GM12801 (cell line): ENCODE measurements around the gene SF1.

Source experiments
- CTCF ChIP-seq: IDR thresholded peaks from one replicate; pipeline ENCODE4 v1.5.1; 2011; ENCODE audit warnings: control low read depth; ENCODE audit not compliant: insufficient read length; ENCODE audit errors: extremely low read depth

SF1 gene

DNA sequence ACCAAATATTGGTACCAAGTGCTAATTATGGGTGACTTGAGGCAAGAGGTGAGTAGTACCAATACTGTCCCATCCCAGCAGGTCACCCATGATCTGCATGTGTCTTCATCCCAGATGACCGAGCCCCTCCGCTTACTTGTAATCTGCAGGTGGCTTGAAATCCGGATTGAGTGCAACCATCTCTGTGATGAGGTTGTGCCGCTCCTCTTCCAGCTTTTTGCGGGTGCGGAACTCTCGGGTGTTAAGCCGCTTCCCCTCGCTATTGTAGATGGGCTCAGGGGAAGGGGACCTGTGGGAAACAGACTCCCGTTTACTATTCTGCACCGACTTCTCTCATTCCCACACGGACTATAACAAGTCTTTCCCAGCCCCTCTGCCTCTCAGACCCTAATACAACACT lies 8.2 kb downstream of the SF1 start:
- TF ChIP-seq CTCF = no peak

DNA sequence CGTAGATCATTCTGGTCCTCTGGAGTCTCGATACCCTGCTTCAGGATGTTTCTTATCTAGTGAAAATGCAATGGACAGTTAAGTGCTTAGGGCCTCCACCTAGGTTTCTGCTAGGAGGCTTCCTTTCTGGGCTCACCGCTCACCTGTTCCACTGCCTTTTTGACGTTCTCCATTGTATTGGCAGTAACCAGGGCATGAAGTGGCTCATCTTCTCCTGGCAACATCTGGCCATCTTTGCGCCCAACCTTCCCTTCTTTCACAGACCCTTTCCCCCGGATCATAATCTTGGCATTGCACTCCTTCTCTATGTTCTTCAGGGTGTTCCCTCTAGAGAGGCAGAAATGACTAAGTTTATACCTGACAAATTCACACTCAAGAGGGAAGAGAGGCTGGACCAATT lies 9.1 kb downstream of the SF1 start:
- TF ChIP-seq CTCF = no peak

GRCh38 chr11:64768300-64768694 lies 10.0 kb downstream of the SF1 start:
- no peak for TF ChIP-seq CTCF

DNA sequence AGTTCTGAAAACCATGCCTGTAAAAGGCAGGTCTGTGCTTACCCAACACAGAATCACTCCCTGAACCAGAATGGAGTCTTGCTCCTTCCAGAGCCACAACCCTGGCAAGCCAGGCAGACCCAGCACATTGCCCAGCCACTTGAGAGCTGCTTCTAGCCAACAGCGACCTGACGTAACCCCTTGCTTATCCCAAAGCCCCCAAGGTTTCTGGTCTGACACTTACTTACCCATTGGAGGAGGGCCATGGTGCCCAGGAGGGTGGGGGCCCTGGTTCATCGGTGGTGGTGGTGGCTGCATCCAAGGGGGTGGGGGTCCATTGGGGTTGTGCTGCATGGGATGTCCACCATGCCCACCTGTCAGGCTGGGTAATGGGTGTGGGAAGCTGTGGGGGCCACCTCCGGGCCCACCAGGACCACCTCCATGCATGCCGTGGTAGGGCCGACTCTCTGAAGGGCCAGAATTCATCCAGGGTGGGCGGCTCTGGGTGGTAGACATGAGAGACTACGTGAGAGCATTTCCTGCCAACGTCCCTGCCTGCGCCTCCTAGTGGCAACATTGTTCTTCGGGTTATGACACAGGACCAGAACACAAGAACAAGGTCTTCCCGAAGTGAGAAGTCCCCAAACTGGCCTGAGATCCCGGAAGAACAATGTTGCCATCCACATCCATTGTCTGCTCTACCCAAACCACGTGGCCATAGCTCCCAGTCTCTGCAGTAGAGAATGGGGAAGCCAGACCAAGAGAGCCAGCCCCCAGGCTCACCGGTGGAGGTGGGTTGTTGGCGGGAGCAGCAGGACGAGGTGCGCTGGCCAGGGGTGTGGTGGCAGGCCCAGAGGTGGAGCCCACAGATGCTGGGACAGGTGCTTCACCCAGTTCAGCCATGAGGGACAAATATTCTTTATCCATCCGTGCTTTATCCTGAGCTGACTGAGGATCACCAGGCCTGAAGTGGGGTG lies 10.7 kb downstream of the SF1 start:
- no peak for TF ChIP-seq CTCF

DNA sequence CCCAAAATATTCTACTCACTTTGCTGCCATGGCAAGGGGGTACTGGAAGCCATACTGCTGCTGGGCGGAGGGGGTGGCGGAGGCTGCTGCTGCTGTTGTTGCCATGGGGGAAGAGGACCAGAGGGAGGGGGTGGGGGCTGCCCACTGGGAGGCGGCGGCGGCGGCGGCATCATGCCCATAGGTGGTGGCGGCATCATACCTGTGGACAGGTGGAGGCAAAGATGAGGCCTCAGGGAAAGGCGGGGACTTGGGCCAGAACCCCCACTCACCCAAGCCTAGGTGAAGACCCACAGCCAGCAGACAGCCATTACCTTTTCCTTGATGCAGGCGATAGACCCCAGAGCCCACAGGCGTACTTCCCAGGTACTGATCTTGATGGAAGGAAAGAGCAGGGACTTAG lies 11.5 kb downstream of the SF1 start:
- TF ChIP-seq CTCF = no peak

- TF ChIP-seq CTCF = no peak
Observed at GRCh38 chr11:64765851-64766665, 12.3 kb downstream of the SF1 start.

DNA sequence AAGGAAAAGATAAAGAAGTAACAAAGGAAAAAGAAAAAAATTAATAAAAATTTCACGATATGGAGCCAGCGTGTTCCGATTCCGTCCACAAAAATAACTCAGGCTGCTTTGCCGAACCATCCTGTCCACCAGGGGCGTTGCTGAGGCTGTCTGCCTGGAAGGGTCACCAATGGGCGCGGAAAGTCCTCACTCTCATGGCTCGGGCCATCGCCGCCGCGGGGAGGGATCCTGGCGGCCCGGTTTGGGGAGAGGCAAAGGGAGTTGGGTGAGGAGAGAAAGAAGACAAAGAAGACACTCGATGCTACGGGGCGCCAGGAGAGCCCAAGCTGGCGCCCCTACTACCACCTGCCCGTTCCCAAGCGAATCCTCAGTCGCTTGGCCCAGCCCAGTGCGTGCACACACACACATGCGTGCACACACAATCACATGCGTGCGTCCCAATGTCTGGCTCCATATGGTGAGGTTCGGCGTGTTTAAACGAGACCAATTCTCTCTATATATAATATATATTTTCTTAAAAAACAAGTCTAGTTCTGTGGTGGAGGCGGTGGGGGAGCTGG lies 13.0 kb downstream of the SF1 start:
- no peak for TF ChIP-seq CTCF
